Measurements from ENCODE around the gene KCNE2.
"Not testable (repeated sequence)": the region's sequence is repeated elsewhere in the genome, so short reads cannot be mapped to it uniquely, and the experiment has no call there.

Gene KCNE2

GRCh38 chr21:34365809-34366208, 2.0 kb downstream of the KCNE2 start:
- H3K4me3 ChIP-seq (ENCODE audit: control insufficient read depth, low read depth, low read length): no peak overlapping the region
- no peak for TF ChIP-seq CTCF (conservative IDR thresholded peaks at IDR 0.05; ENCODE audit: control insufficient read depth, insufficient read depth, low read depth, low read length)
- DNase-seq (ENCODE audit: low read depth): no peak

- no peak overlapping the region for H3K4me3 ChIP-seq (ENCODE audit: control insufficient read depth, low read depth, low read length)
- DNase-seq (ENCODE audit: low read depth): peak; percentile 67
- TF ChIP-seq CTCF (conservative IDR thresholded peaks at IDR 0.05; ENCODE audit: control insufficient read depth, insufficient read depth, low read depth, low read length): peak; percentile 86
Observed at GRCh38 chr21:34367320-34367935, 3.6 kb downstream of the KCNE2 start.

- DNase-seq (ENCODE audit: low read depth): no peak
- no peak for TF ChIP-seq CTCF (conservative IDR thresholded peaks at IDR 0.05; ENCODE audit: control insufficient read depth, insufficient read depth, low read depth, low read length)
- no peak overlapping the region for H3K4me3 ChIP-seq (ENCODE audit: control insufficient read depth, low read depth, low read length)
Observed at GRCh38 chr21:34369741-34370140, 5.9 kb downstream of the KCNE2 start.

GRCh38 chr21:34372321-34372720, 8.5 kb downstream of the KCNE2 start:
- no peak for DNase-seq (ENCODE audit: low read depth)
- no peak overlapping the region for H3K4me3 ChIP-seq (ENCODE audit: control insufficient read depth, low read depth, low read length)
- TF ChIP-seq CTCF (conservative IDR thresholded peaks at IDR 0.05; ENCODE audit: control insufficient read depth, insufficient read depth, low read depth, low read length): no peak

- DNase-seq (ENCODE audit: low read depth); H3K4me3 ChIP-seq (ENCODE audit: control insufficient read depth, low read depth, low read length): not testable (repeated sequence)
Observed at GRCh38 chr21:34374462-34374861, 10.7 kb downstream of the KCNE2 start.

GRCh38 chr21:34374940-34375618, 11.3 kb downstream of the KCNE2 start, which contains the start of gene SMIM11:
Gene SMIM11, plus strand, starts transcription at chr21:34375507. Its CDS starts 3,998 bp downstream, at chr21:34379505.
- not testable (repeated sequence) for DNase-seq (ENCODE audit: low read depth); H3K4me3 ChIP-seq (ENCODE audit: control insufficient read depth, low read depth, low read length)

GRCh38 chr21:34375619-34375972, 11.8 kb downstream of the KCNE2 start:
- H3K4me3 ChIP-seq (ENCODE audit: control insufficient read depth, low read depth, low read length); DNase-seq (ENCODE audit: low read depth): not testable (repeated sequence)

GRCh38 chr21:34383138-34383537, 19.3 kb downstream of the KCNE2 start:
- H3K4me3 ChIP-seq (ENCODE audit: control insufficient read depth, low read depth, low read length): not testable (repeated sequence)

GRCh38 chr21:34383724-34384415, 20.1 kb downstream of the KCNE2 start:
- not testable (repeated sequence) for H3K4me3 ChIP-seq (ENCODE audit: control insufficient read depth, low read depth, low read length); DNase-seq (ENCODE audit: low read depth)

More at GRCh38 chr21:34383138-34383537, 19.3 kb downstream of the KCNE2 start:
- DNase-seq (ENCODE audit: low read depth): not testable (repeated sequence)

- H3K4me3 ChIP-seq (ENCODE audit: control insufficient read depth, low read depth, low read length); DNase-seq (ENCODE audit: low read depth): not testable (repeated sequence)
Observed at GRCh38 chr21:34400522-34400921, 36.7 kb downstream of the KCNE2 start.

GRCh38 chr21:34404742-34405141, 40.9 kb downstream of the KCNE2 start:
- DNase-seq (ENCODE audit: low read depth); H3K4me3 ChIP-seq (ENCODE audit: control insufficient read depth, low read depth, low read length): not testable (repeated sequence)

- H3K4me3 ChIP-seq (ENCODE audit: control insufficient read depth, low read depth, low read length); DNase-seq (ENCODE audit: low read depth): not testable (repeated sequence)
Observed at GRCh38 chr21:34405686-34406085, 41.9 kb downstream of the KCNE2 start.

GRCh38 chr21:34406102-34406501, 42.3 kb downstream of the KCNE2 start:
- H3K4me3 ChIP-seq (ENCODE audit: control insufficient read depth, low read depth, low read length); DNase-seq (ENCODE audit: low read depth): not testable (repeated sequence)

All from fibroblast of mammary gland (primary cell).